Muscle layer of duodenum (tissue), 2 donors: ENCODE results near the gene SCAANT1.

ENCODE experiments used
- H3K27ac ChIP-seq: one replicate; pipeline ENCODE4 v1.7.0; 2013; ENCODE audit warnings: mild to moderate bottlenecking, low read length
- H3K27me3 ChIP-seq: one replicate; pipeline ENCODE4 v1.7.0; 2013; ENCODE audit warnings: low read depth, mild to moderate bottlenecking, control low read depth, low read length
- H3K36me3 ChIP-seq, 2 donors: one replicate each; pipeline ENCODE4 v1.7.0; 2013; ENCODE audit warnings: low read length in 2 of 2, control low read depth in 1 of 2, mild to moderate bottlenecking in 1 of 2; ENCODE audit not compliant: insufficient read depth in 2 of 2, control insufficient read depth in 1 of 2
- H3K4me1 ChIP-seq, 2 donors: one replicate each; pipeline ENCODE4 v1.7.0; 2013; ENCODE audit warnings: low read length in 2 of 2, mild to moderate bottlenecking in 2 of 2, control low read depth in 1 of 2, moderate library complexity in 1 of 2; ENCODE audit not compliant: insufficient read depth in 2 of 2, control insufficient read depth in 1 of 2
- H3K4me3 ChIP-seq, 2 donors: one replicate each; pipeline ENCODE4 v1.7.0; 2013; ENCODE audit warnings: low read length in 2 of 2, low read depth in 1 of 2, mild to moderate bottlenecking in 1 of 2
- H3K9me3 ChIP-seq, 2 donors: one replicate each; pipeline ENCODE4 v1.7.0; 2013; ENCODE audit warnings: low read length in 2 of 2, control low read depth in 1 of 2, mild to moderate bottlenecking in 1 of 2; ENCODE audit not compliant: control insufficient read depth in 1 of 2
- donor health status: healthy.

The SCAANT1 gene

GRCh38 chr3:63949005-63949404 lies 36.8 kb upstream of the SCAANT1 start:
- Histone ChIP-seq H3K27me3 (no peaks in the 10 kb centered on the region), H3K36me3 (peaks cover 0 to 1% of the 10 kb centered on the region in 2 donors), H3K9me3 (no peaks in the 10 kb centered on the region), H3K4me1 (peaks cover 9 to 20% of the 10 kb centered on the region in 2 donors), H3K27ac (no peak overlapping the region), H3K4me3 (no peak overlapping the region)

GRCh38 chr3:63947594-63947993 lies 35.4 kb upstream of the SCAANT1 start:
- Histone ChIP-seq H3K9me3 (no peaks in the 10 kb centered on the region), H3K4me3 (no peak overlapping the region), H3K4me1 (peaks cover 9 to 20% of the 10 kb centered on the region in 2 donors), H3K36me3 (no peaks in the 10 kb centered on the region), H3K27ac (no peak overlapping the region), H3K27me3 (no peaks in the 10 kb centered on the region)

GRCh38 chr3:63946753-63947152 lies 34.6 kb upstream of the SCAANT1 start:
- H3K27me3 ChIP-seq, result no peaks in the 10 kb centered on the region
- peaks cover 9 to 20% of the 10 kb centered on the region in 2 donors for H3K4me1 ChIP-seq
- no peak overlapping the region for H3K4me3 ChIP-seq
- H3K36me3 ChIP-seq, result no peaks in the 10 kb centered on the region
- no peaks in the 10 kb centered on the region for H3K9me3 ChIP-seq
- no peak overlapping the region for H3K27ac ChIP-seq

GRCh38 chr3:63945558-63946096 lies 33.4 kb upstream of the SCAANT1 start:
- Histone ChIP-seq H3K27ac (no peak overlapping the region), H3K4me3 (no peak overlapping the region), H3K4me1 (peaks cover 0 to 13% of the 10 kb centered on the region in 2 donors), H3K9me3 (no peaks in the 10 kb centered on the region), H3K27me3 (no peaks in the 10 kb centered on the region), H3K36me3 (no peaks in the 10 kb centered on the region)

- Histone ChIP-seq H3K4me1 (peaks cover 0 to 18% of the 10 kb centered on the region in 2 donors), H3K4me3 (no peak overlapping the region), H3K27me3 (no peaks in the 10 kb centered on the region), H3K27ac (no peak overlapping the region), H3K36me3 (no peaks in the 10 kb centered on the region), H3K9me3 (no peaks in the 10 kb centered on the region)
These were observed 31.5 kb upstream of the SCAANT1 start for GRCh38 chr3:63943678-63944077.

- Histone ChIP-seq H3K4me1 (peaks cover 5 to 27% of the 10 kb centered on the region in 2 donors), H3K4me3 (no peak overlapping the region), H3K27me3 (no peaks in the 10 kb centered on the region), H3K36me3 (no peaks in the 10 kb centered on the region), H3K27ac (no peak overlapping the region), H3K9me3 (no peaks in the 10 kb centered on the region)
These were observed 30.3 kb upstream of the SCAANT1 start for GRCh38 chr3:63942528-63942927.

GRCh38 chr3:63940389-63940757 lies 28.2 kb upstream of the SCAANT1 start:
- H3K4me1 ChIP-seq, result peaks cover 13 to 24% of the 10 kb centered on the region in 2 donors
- no peaks in the 10 kb centered on the region for H3K36me3 ChIP-seq

GRCh38 chr3:63937661-63938651 lies 25.8 kb upstream of the SCAANT1 start:
- Histone ChIP-seq H3K9me3 (no peaks in the 10 kb centered on the region), H3K27ac (no peak overlapping the region), H3K4me3 (no peak overlapping the region), H3K4me1 (peaks cover 16 to 27% of the 10 kb centered on the region in 2 donors), H3K27me3 (no peaks in the 10 kb centered on the region), H3K36me3 (no peaks in the 10 kb centered on the region)

More at GRCh38 chr3:63940389-63940757, 28.2 kb upstream of the SCAANT1 start:
- H3K4me3 ChIP-seq, result no peak overlapping the region
- no peaks in the 10 kb centered on the region for H3K9me3 ChIP-seq
- no peaks in the 10 kb centered on the region for H3K27me3 ChIP-seq
- no peak overlapping the region for H3K27ac ChIP-seq

GRCh38 chr3:63936925-63937324 lies 24.7 kb upstream of the SCAANT1 start:
- Histone ChIP-seq H3K9me3 (no peaks in the 10 kb centered on the region), H3K36me3 (no peaks in the 10 kb centered on the region), H3K4me1 (peaks cover 18 to 28% of the 10 kb centered on the region in 2 donors), H3K27me3 (no peaks in the 10 kb centered on the region), H3K4me3 (no peak overlapping the region), H3K27ac (no peak overlapping the region)

GRCh38 chr3:63934041-63934866 lies 22.1 kb upstream of the SCAANT1 start:
- Histone ChIP-seq H3K4me1 (peaks cover 18 to 33% of the 10 kb centered on the region in 2 donors), H3K27me3 (no peaks in the 10 kb centered on the region), H3K9me3 (no peaks in the 10 kb centered on the region), H3K4me3 (no peak overlapping the region), H3K36me3 (no peaks in the 10 kb centered on the region), H3K27ac (no peak overlapping the region)

- H3K36me3 ChIP-seq, result no peaks in the 10 kb centered on the region
- H3K27ac ChIP-seq, result no peak overlapping the region
- no peaks in the 10 kb centered on the region for H3K9me3 ChIP-seq
- no peak overlapping the region for H3K4me3 ChIP-seq
- peaks cover 18 to 25% of the 10 kb centered on the region in 2 donors for H3K4me1 ChIP-seq
- no peaks in the 10 kb centered on the region for H3K27me3 ChIP-seq
These were observed 21.3 kb upstream of the SCAANT1 start for GRCh38 chr3:63933459-63933858.
